WTC11 (cell line): Measurements from ENCODE around the gene XAB2.

Experiments
- JAZF1 ChIP-seq: fragments of 250-450 bp; sonication (Bioruptor Pico); IDR thresholded peaks from 2 replicates; pipeline ENCODE4 v1.9.0; 2021; ENCODE audit warnings: moderate library complexity, mild to moderate bottlenecking, inconsistent platforms
- TF ChIP-seq, protein P1 (sequence below): fragments of 200-600 bp; IDR thresholded peaks from 2 replicates; pipeline ENCODE4 v1.8.0; 2022; ENCODE audit warnings: antibody characterized with exemption

GRCh38 chr19:7648265-7649014 is 19.1 kb upstream of the XAB2 start:
- no peak for TF ChIP-seq JAZF1 (CRISPR knock-in tag)
- TF ChIP-seq, protein P1, sequence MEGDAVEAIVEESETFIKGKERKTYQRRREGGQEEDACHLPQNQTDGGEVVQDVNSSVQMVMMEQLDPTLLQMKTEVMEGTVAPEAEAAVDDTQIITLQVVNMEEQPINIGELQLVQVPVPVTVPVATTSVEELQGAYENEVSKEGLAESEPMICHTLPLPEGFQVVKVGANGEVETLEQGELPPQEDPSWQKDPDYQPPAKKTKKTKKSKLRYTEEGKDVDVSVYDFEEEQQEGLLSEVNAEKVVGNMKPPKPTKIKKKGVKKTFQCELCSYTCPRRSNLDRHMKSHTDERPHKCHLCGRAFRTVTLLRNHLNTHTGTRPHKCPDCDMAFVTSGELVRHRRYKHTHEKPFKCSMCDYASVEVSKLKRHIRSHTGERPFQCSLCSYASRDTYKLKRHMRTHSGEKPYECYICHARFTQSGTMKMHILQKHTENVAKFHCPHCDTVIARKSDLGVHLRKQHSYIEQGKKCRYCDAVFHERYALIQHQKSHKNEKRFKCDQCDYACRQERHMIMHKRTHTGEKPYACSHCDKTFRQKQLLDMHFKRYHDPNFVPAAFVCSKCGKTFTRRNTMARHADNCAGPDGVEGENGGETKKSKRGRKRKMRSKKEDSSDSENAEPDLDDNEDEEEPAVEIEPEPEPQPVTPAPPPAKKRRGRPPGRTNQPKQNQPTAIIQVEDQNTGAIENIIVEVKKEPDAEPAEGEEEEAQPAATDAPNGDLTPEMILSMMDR, result no peak
